ENCODE data around the gene RAVER1.

RAVER1 gene

DNA sequence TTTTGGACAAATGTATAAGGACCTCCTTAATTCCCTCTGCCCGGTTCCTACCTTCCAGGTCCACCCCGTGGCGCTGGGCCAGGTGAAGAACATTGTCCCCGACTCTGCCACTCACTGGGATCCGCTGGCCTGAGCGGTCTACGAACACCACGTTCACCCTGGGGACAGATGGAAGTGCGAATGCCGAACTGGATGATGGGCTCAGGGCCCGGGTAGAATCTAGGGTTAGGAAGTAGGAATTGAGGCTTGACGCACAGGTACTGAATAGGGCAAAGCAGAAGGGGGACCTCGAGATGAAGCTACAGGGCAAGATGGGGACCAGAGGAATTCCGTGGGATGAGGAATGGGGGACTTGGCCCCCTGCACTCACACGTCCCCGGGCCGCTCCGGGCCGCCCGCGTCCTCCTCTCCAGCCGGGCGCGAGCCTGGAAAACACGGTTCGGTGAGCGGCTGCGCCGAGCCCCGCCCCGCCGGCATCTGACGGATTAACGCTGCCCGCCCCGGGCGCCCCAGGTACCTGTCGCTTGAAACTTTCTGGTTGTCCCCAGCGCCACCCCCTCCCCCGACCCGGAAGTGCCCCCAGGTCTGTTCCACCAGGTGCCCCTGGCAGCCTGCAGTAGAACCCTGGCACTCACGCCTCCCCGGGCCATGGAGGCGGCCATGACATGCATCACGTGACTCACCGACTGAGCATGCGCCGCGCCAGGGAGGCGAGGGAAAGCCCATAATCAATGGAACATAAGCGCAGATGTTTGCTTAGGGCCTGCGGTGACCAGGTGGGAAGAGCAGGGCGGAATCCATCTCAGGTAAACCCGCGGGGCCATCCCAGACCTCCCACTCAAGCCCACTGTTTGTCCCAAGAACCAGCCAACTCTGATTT is 17.8 kb downstream of the RAVER1 start, which contains the start of gene FDX2 (continued):
- TF ChIP-seq, protein P1, sequence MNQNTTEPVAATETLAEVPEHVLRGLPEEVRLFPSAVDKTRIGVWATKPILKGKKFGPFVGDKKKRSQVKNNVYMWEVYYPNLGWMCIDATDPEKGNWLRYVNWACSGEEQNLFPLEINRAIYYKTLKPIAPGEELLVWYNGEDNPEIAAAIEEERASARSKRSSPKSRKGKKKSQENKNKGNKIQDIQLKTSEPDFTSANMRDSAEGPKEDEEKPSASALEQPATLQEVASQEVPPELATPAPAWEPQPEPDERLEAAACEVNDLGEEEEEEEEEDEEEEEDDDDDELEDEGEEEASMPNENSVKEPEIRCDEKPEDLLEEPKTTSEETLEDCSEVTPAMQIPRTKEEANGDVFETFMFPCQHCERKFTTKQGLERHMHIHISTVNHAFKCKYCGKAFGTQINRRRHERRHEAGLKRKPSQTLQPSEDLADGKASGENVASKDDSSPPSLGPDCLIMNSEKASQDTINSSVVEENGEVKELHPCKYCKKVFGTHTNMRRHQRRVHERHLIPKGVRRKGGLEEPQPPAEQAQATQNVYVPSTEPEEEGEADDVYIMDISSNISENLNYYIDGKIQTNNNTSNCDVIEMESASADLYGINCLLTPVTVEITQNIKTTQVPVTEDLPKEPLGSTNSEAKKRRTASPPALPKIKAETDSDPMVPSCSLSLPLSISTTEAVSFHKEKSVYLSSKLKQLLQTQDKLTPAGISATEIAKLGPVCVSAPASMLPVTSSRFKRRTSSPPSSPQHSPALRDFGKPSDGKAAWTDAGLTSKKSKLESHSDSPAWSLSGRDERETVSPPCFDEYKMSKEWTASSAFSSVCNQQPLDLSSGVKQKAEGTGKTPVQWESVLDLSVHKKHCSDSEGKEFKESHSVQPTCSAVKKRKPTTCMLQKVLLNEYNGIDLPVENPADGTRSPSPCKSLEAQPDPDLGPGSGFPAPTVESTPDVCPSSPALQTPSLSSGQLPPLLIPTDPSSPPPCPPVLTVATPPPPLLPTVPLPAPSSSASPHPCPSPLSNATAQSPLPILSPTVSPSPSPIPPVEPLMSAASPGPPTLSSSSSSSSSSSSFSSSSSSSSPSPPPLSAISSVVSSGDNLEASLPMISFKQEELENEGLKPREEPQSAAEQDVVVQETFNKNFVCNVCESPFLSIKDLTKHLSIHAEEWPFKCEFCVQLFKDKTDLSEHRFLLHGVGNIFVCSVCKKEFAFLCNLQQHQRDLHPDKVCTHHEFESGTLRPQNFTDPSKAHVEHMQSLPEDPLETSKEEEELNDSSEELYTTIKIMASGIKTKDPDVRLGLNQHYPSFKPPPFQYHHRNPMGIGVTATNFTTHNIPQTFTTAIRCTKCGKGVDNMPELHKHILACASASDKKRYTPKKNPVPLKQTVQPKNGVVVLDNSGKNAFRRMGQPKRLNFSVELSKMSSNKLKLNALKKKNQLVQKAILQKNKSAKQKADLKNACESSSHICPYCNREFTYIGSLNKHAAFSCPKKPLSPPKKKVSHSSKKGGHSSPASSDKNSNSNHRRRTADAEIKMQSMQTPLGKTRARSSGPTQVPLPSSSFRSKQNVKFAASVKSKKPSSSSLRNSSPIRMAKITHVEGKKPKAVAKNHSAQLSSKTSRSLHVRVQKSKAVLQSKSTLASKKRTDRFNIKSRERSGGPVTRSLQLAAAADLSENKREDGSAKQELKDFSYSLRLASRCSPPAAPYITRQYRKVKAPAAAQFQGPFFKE (tag by site-specific recombination; IDR thresholded peaks at IDR 0.05; ENCODE audit: borderline replicate concordance): no peak
- no peak for TF ChIP-seq ZNF561 (tag by site-specific recombination; IDR thresholded peaks at IDR 0.05; ENCODE audit: borderline replicate concordance)
- TF ChIP-seq ZNF510 (tag by site-specific recombination; IDR thresholded peaks at IDR 0.05; ENCODE audit: insufficient replicate concordance): no peak
- no peak for TF ChIP-seq MZF1 (tag by site-specific recombination; IDR thresholded peaks at IDR 0.05; ENCODE audit: borderline replicate concordance)
- TF ChIP-seq FEZF1 (tag by site-specific recombination; IDR thresholded peaks at IDR 0.05): no peak
- peak; percentile 46; the same call in 1 of the 2 replicates for TF ChIP-seq ZNF692 (tag by site-specific recombination; IDR thresholded peaks at IDR 0.05)
- TF ChIP-seq ZNF416 (tag by site-specific recombination; IDR thresholded peaks at IDR 0.05): no peak
- peak; percentile 87 for TF ChIP-seq HIC1 (tag by site-specific recombination; IDR thresholded peaks at IDR 0.05)
- no peak for TF ChIP-seq CTCF (tag by site-specific recombination; IDR thresholded peaks at IDR 0.05)
- TF ChIP-seq ZNF211 (tag by site-specific recombination; IDR thresholded peaks at IDR 0.05; ENCODE audit: low read depth): no peak
- TF ChIP-seq ZNF391 (tag by site-specific recombination; IDR thresholded peaks at IDR 0.05; ENCODE audit: borderline replicate concordance, low read depth): no peak; the same call in 1 of the 2 replicates
- no peak for TF ChIP-seq ZNF174 (tag by site-specific recombination; IDR thresholded peaks at IDR 0.05)
- TF ChIP-seq ZNF530 (tag by site-specific recombination; IDR thresholded peaks at IDR 0.05; ENCODE audit: low read depth): no peak
- TF ChIP-seq PATZ1 (tag by site-specific recombination; IDR thresholded peaks at IDR 0.05): peak; percentile 68
- TF ChIP-seq ZNF518A (tag by site-specific recombination; conservative IDR thresholded peaks at IDR 0.05; ENCODE audit: low read depth): peak; percentile 52; the same call in 1 of the 2 replicates
- no peak; the same call in 1 of the 2 replicates for TF ChIP-seq ZNF292 (tag by site-specific recombination; IDR thresholded peaks at IDR 0.05; ENCODE audit: borderline replicate concordance, low read depth)

Measured in HEK293 (cell line).